ENCODE measurements around the gene ZNF584. TPM values are rescaled to one million over a fixed set of nuclear protein-coding genes. Genes with fewer than 3 reads are reported as not detected.
"Not testable (repeated sequence)": the region's sequence is repeated elsewhere in the genome, so short reads cannot be mapped to it uniquely, and the experiment has no call there.

ZNF584 gene
- total RNA-seq, 1 donor from 2014 or later, result 12.1 TPM

DNA sequence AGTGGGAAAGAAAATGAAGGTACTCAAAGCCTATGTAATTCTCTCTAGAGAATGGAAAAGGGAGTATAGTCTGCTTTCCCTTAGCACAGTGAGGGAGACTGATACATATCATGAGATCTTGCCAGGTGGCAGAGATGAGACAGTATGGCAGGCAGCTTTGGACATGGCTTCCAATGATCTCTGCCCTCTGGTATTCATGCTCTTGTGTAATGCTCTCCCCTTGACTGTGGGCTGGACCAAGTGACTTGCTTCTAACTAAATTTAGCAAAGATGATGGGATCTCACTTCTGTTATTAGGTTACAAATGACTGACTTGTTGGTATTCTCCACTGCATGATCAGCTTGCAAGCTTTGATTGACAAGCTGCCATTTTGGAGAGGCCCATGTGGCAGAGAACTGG lies 21.3 kb downstream of the ZNF584 start:
- Mint-ChIP-seq H3K27me3 (ENCODE audit: unreplicated experiment) (no peaks in the 10 kb centered on the region), H3K4me3 (ENCODE audit: unreplicated experiment) (no peak overlapping the region), H3K36me3 (ENCODE audit: unreplicated experiment) (peaks cover 28% of the 10 kb centered on the region), H3K4me1 (ENCODE audit: unreplicated experiment) (no peaks in the 10 kb centered on the region), H3K27ac (ENCODE audit: unreplicated experiment) (no peak overlapping the region), H3K9me3 (ENCODE audit: unreplicated experiment) (peaks cover 23% of the 10 kb centered on the region)
- DNase-seq (ENCODE audit: extremely low spot score, unreplicated experiment), result no peak
- TF ChIP-seq, protein P1, sequence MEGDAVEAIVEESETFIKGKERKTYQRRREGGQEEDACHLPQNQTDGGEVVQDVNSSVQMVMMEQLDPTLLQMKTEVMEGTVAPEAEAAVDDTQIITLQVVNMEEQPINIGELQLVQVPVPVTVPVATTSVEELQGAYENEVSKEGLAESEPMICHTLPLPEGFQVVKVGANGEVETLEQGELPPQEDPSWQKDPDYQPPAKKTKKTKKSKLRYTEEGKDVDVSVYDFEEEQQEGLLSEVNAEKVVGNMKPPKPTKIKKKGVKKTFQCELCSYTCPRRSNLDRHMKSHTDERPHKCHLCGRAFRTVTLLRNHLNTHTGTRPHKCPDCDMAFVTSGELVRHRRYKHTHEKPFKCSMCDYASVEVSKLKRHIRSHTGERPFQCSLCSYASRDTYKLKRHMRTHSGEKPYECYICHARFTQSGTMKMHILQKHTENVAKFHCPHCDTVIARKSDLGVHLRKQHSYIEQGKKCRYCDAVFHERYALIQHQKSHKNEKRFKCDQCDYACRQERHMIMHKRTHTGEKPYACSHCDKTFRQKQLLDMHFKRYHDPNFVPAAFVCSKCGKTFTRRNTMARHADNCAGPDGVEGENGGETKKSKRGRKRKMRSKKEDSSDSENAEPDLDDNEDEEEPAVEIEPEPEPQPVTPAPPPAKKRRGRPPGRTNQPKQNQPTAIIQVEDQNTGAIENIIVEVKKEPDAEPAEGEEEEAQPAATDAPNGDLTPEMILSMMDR (IDR thresholded peaks at IDR 0.05), result no peak

DNA sequence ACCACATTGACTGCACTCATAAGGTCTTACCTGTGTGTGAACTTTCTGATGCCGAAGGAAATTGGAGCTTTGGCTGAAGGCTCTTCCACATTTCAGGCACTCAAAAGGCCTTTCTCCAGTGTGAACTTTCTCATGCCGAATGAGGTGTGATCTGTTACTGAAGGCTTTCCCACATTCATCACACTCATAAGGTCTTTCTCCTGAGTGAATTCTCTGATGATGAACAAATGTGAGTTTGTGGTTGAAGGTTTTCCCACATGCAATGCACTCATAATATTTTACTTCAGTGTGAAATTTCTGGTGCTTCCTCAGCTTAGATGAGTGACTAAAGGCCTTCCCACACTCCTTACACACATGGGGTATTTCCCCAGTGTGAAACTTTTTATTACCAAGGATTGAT lies 25.8 kb downstream of the ZNF584 start:
- peaks cover 48% of the 10 kb centered on the region for H3K9me3 Mint-ChIP-seq (ENCODE audit: unreplicated experiment)
- no peak overlapping the region for H3K27ac Mint-ChIP-seq (ENCODE audit: unreplicated experiment)
- H3K4me1 Mint-ChIP-seq (ENCODE audit: unreplicated experiment), result no peaks in the 10 kb centered on the region
- TF ChIP-seq, protein P1 (IDR thresholded peaks at IDR 0.05), result no peak
- no peak for DNase-seq (ENCODE audit: extremely low spot score, unreplicated experiment)
- no peaks in the 10 kb centered on the region for H3K27me3 Mint-ChIP-seq (ENCODE audit: unreplicated experiment)
- H3K4me3 Mint-ChIP-seq (ENCODE audit: unreplicated experiment), result no peak overlapping the region
- peaks cover 31% of the 10 kb centered on the region for H3K36me3 Mint-ChIP-seq (ENCODE audit: unreplicated experiment)

DNA sequence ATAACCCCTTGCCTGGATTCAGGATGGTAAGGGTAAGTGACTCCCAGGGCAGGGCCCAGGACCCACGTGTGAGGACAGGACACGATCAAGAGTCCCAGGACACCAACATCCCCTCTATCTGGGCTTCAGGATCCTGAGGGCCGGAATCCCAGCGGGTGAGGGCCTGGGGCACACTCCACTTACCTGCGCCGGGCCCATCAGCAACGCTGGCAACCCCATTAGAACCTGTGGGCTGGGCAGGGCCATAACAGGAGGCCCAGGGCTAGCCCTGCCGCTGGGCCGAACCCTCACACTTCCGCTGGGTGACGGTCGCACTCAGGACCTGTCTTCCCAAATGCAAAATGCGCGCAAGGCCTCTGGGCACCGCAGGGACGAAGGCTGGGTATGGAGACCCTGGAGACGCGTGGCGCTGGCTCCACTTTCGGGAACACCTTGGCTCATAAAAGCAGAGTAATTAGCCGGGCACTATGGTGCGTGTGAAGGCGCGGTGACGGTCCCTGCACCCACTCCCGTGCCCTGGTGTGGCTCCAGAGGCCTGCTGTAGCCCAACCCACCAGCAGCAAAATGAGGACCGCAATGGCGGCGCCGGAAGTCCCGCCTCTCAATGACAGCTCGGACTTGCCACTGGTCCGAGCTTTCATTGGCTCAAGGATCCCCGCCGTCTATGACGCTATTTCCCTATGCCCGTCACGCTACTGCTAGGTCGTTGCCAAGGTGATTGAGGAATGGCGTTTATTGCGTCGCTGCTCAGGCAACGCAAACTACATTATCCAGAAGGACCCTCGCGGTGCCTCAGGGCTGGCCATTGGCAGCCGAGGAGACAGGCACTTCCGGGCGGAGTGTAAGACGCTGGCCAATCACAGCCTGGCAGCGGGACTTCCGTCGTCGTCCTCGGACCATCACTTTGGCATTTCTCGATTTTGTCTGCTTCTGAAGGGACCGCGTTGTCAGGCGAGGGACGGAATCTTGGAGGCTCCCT lies 31.4 kb downstream of the ZNF584 start, which contains the start of gene ZNF132:
TSS of gene ZNF132 (minus strand) at position 578 of the 979 bp plus-strand sequence. CDS start at position 246, 332 bp downstream.
- H3K4me1 Mint-ChIP-seq (ENCODE audit: unreplicated experiment), result peaks cover 4% of the 10 kb centered on the region
- H3K27me3 Mint-ChIP-seq (ENCODE audit: unreplicated experiment), result no peaks in the 10 kb centered on the region
- DNase-seq (ENCODE audit: extremely low spot score, unreplicated experiment), result peak; percentile 90
- TF ChIP-seq, protein P1 (IDR thresholded peaks at IDR 0.05), result no peak
- peak within 1 kb of the TSS; percentile 76 for H3K4me3 Mint-ChIP-seq (ENCODE audit: unreplicated experiment)
- peaks cover 19% of the 10 kb centered on the region for H3K36me3 Mint-ChIP-seq (ENCODE audit: unreplicated experiment)
- peak within 1 kb of the TSS; percentile 86 for H3K27ac Mint-ChIP-seq (ENCODE audit: unreplicated experiment)
- peaks cover 32% of the 10 kb centered on the region for H3K9me3 Mint-ChIP-seq (ENCODE audit: unreplicated experiment)

DNA sequence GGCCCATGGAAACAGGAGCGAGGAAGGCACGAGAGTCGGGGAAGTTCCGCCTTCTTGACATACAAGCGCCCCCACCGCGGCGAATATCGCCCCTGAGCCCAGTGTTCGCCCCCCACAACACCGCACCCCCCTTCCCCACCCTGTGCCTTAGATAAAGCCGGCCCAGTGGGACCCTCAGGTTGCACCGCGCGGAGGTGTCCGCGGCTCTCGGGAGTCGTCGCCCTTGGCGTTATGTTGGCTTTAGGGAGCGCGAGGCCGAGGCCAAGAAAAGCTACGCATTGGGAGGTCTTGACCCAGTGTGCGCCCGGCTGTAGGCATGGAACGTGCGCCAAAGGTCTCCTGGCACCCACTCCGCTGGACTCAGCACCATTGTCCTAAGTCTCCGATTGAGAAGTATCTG lies 32.1 kb downstream of the ZNF584 start:
- no peak for DNase-seq (ENCODE audit: extremely low spot score, unreplicated experiment)
- H3K27me3 Mint-ChIP-seq (ENCODE audit: unreplicated experiment), result no peaks in the 10 kb centered on the region
- peaks cover 25% of the 10 kb centered on the region for H3K9me3 Mint-ChIP-seq (ENCODE audit: unreplicated experiment)
- H3K27ac Mint-ChIP-seq (ENCODE audit: unreplicated experiment), result peak overlapping the region; percentile 86
- peaks cover 4% of the 10 kb centered on the region for H3K4me1 Mint-ChIP-seq (ENCODE audit: unreplicated experiment)
- peaks cover 13% of the 10 kb centered on the region for H3K36me3 Mint-ChIP-seq (ENCODE audit: unreplicated experiment)
- peak overlapping the region; percentile 76 for H3K4me3 Mint-ChIP-seq (ENCODE audit: unreplicated experiment)
- TF ChIP-seq, protein P1 (IDR thresholded peaks at IDR 0.05), result no peak

DNA sequence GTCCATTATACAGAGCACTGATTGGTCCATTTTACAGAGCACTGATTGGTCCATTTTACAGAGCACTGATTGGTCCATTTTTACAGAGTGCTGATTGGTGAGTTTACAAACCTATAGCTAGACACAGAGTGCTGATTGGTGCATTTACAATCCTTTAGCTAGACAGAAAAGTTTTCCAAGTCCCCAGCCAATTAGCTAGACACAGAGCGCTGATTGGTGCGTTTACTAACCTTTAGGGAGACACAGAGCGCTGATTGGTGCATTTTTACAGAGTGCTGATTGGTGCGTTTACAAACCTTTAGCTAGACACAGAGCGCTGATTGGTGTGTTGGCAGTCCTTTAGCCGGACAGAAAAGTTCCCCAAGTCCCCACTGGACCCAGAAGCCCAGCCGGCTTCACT lies 34.5 kb downstream of the ZNF584 start:
- peaks cover 13% of the 10 kb centered on the region for H3K9me3 Mint-ChIP-seq (ENCODE audit: unreplicated experiment)

DNA sequence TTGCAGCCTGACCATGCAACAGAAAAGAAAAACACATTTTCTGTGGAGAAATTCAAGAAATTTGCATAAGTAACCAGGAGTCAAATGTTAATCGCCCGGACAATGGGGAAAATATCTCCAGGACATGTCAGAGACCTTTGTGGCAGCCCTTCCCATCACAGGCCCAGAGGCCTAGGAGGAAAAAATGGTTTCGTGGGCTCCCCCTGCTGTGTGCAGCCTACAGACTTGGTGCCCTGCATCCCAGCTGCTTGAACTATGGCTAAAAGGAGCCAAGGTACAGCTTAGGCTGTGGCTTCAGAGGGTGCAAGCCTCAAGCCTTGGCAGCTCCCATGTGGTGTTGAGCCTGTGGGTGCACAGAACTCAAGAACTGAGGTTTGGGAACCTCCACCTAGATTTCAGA lies 40.4 kb downstream of the ZNF584 start:
- not testable (repeated sequence) for H3K36me3 Mint-ChIP-seq (ENCODE audit: unreplicated experiment); H3K4me3 Mint-ChIP-seq (ENCODE audit: unreplicated experiment); H3K9me3 Mint-ChIP-seq (ENCODE audit: unreplicated experiment); H3K27ac Mint-ChIP-seq (ENCODE audit: unreplicated experiment); H3K27me3 Mint-ChIP-seq (ENCODE audit: unreplicated experiment); DNase-seq (ENCODE audit: extremely low spot score, unreplicated experiment)
- H3K4me1 Mint-ChIP-seq (ENCODE audit: unreplicated experiment), result peaks cover 19% of the 10 kb centered on the region

More for the DNA sequence above, 34.5 kb downstream of the ZNF584 start:
- H3K4me3 Mint-ChIP-seq (ENCODE audit: unreplicated experiment); H3K27me3 Mint-ChIP-seq (ENCODE audit: unreplicated experiment); H3K27ac Mint-ChIP-seq (ENCODE audit: unreplicated experiment); H3K4me1 Mint-ChIP-seq (ENCODE audit: unreplicated experiment); DNase-seq (ENCODE audit: extremely low spot score, unreplicated experiment): not testable (repeated sequence)
- H3K36me3 Mint-ChIP-seq (ENCODE audit: unreplicated experiment), result peaks cover 12% of the 10 kb centered on the region

DNA sequence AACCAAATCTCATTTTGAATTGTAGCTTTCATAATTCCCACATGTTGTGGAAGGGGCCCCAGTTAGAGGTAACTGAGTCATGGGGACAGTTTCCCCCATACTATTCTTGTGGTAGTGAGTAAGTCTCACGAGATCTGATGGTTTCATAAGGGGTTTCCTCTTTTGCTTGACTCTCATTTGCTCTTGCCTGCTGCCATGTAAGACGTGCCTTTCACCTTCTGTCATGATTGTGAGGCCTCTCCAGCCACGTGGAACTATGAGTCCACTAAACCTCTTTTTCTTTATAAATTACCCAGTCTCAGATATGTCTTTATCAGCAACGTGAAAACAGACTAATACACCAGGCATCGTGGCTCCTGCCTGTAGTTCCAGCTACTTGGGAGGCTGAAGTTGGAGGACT lies 41.5 kb downstream of the ZNF584 start:
- not testable (repeated sequence) for H3K9me3 Mint-ChIP-seq (ENCODE audit: unreplicated experiment); DNase-seq (ENCODE audit: extremely low spot score, unreplicated experiment); H3K36me3 Mint-ChIP-seq (ENCODE audit: unreplicated experiment); H3K27me3 Mint-ChIP-seq (ENCODE audit: unreplicated experiment); H3K27ac Mint-ChIP-seq (ENCODE audit: unreplicated experiment); H3K4me3 Mint-ChIP-seq (ENCODE audit: unreplicated experiment)
- H3K4me1 Mint-ChIP-seq (ENCODE audit: unreplicated experiment), result peaks cover 19% of the 10 kb centered on the region

Measured in osteocyte (in vitro differentiated cells).